Thyroid gland (tissue), 4 donors: ENCODE results near the gene CDON. TPM values are rescaled to one million over a fixed set of nuclear protein-coding genes. Genes with fewer than 3 reads are reported as not detected.
A peak's percentile ranks its signal among the peaks of the same experiment; 100 is the strongest.

Experiments used
- DNase-seq, 2 donors: peaks; one replicate each; pipeline ENCODE4 v3.0.0-alpha.2; 2019
- H3K27ac ChIP-seq, 3 donors: fragments of 200-600 bp; sonication (generic); 1 replicate in 2 of 3; 2 replicates in 1 of 3; pipeline ENCODE4 v1.5.1; 2016 to 2019; ENCODE audit warnings: mild to moderate bottlenecking in 1 of 3, moderate library complexity in 1 of 3
- H3K27me3 ChIP-seq: fragments of 200-600 bp; sonication (generic); one replicate; pipeline ENCODE4 v1.5.1; 2019
- H3K36me3 ChIP-seq, 2 donors: fragments of 200-600 bp; sonication (generic); one replicate each; pipeline ENCODE4 v1.5.1; 2016 to 2019
- H3K4me1 ChIP-seq, 2 donors: fragments of 200-600 bp; sonication (generic); one replicate each; pipeline ENCODE4 v1.5.1; 2017 to 2019
- H3K4me3 ChIP-seq, 3 donors: fragments of 200-600 bp; sonication (generic); replicated peaks in 1 of 3; 1 replicate in 2 of 3; 2 replicates in 1 of 3; pipeline ENCODE4 v1.5.1; 2016; ENCODE audit warnings: mild to moderate bottlenecking in 1 of 3
- H3K9me3 ChIP-seq: fragments of 200-600 bp; sonication (generic); one replicate; pipeline ENCODE4 v1.5.1; 2017
- POLR2A ChIP-seq, 2 donors: fragments of 450-650 bp; IDR thresholded peaks; one replicate each; pipeline ENCODE4 v1.6.1; 2017; ENCODE audit warnings: antibody characterized with exemption in 2 of 2, mild to moderate bottlenecking in 2 of 2, moderate library complexity in 1 of 2
- WGBS, 2 donors: methylation state at CpG; one replicate each; pipeline ENCODE4 v1.1.5; 2017; 5-methylcytosine and 5-hydroxymethylcytosine counted together
- intact Hi-C: fragments of 100-400 bp; cut with DNase I; formaldehyde crosslinking; loops from one replicate; pipeline ENCODE4 v1.15.1; 2023
- total RNA-seq, 4 donors: library from RNA; depleted of rRNA; stranded (reverse); fragments of >200 nt; gene quantifications; one replicate each; pipeline ENCODE4 v1.2.3, GENCODE V29; 2016
- TF ChIP-seq, protein P1 (sequence below), 6 experiments: fragments of 200-600 bp in 3 of 6; fragments of 450-650 bp in 3 of 6; sonication (generic) in 3 of 6; IDR thresholded peaks; one replicate each; pipeline ENCODE4 v1.5.1; 2016 to 2019; ENCODE audit warnings: antibody characterized with exemption in 6 of 6, mild to moderate bottlenecking in 2 of 6, inconsistent platforms in 1 of 6, moderate library complexity in 1 of 6

The CDON gene
- total RNA-seq, 4 donors from 2014 or later = 75.8 to 168 (median 108) TPM

DNA sequence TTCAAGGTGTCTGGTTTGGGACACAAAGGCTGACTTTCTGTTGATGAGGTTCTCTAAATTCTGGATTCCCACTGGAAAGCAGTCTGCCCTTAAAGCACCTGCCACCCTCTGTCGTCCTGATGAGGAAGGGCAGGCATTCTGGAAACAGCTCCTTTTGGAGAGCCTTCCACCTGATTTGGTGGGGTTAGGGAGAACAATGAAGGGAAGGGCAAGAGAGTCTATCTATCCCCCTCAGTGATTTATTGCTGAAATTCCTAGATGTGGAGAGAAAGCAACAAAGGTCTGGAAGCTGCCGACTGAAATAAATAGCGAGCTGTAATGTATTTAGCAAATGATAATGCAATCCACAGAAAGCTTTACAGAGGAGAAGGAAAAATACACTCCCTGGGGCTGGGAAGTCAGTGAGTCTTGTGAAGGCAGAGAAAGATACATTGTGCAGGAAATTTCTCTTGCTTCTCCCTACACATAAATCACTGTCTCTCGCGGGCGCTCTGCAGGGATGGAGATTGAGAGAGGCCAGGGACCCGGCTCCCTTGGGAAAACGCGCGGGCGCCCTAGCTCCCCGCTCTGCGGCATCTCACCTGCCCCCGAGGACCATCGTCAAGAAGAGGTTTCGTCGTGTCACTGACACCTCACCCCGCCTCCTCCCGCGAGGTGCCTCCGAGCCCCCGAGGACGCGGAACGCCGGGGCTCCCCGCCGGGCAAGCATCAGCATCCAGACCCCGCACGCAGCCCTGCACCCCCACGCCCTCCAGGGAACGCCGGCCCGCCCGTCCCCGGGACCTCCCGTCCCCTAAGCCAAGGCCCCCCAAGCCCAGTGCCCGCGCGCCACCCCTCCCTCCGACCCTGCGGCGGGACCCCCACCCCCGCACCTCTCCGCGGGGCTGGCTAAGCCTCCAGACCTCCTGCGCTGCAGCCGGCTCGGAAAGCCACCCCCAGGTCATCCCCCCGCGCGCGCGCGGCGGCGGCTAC, 673 bp downstream of the CDON start:
- Histone ChIP-seq H3K27ac (peak overlapping the region; percentile 45 to 83 (median 63)), H3K9me3 (no peaks in the 10 kb centered on the region), H3K4me3 (peak overlapping the region; percentile 67 to 93 (median 77)), H3K27me3 (no peaks in the 10 kb centered on the region), H3K4me1 (peaks cover 17 to 18% of the 10 kb centered on the region in 2 donors), H3K36me3 (no peaks in the 10 kb centered on the region)
- peak in 1 of 2 donors; percentile 16 for TF ChIP-seq POLR2A (IDR thresholded peaks at IDR 0.05)
- TF ChIP-seq, protein P1, sequence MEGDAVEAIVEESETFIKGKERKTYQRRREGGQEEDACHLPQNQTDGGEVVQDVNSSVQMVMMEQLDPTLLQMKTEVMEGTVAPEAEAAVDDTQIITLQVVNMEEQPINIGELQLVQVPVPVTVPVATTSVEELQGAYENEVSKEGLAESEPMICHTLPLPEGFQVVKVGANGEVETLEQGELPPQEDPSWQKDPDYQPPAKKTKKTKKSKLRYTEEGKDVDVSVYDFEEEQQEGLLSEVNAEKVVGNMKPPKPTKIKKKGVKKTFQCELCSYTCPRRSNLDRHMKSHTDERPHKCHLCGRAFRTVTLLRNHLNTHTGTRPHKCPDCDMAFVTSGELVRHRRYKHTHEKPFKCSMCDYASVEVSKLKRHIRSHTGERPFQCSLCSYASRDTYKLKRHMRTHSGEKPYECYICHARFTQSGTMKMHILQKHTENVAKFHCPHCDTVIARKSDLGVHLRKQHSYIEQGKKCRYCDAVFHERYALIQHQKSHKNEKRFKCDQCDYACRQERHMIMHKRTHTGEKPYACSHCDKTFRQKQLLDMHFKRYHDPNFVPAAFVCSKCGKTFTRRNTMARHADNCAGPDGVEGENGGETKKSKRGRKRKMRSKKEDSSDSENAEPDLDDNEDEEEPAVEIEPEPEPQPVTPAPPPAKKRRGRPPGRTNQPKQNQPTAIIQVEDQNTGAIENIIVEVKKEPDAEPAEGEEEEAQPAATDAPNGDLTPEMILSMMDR (IDR thresholded peaks at IDR 0.05) = peak; percentile 43 to 89 (median 64)
- WGBS, 2 donors = 1% methylated on average over 12 to 46 of the region's 57 CpGs
- intact Hi-C loops = loop anchor here (2.0 to 5.0 kb wide), 3 partner anchors 53 to 140 kb away; no protein-coding TSS in a partner anchor
- DNase-seq = peak; percentile 69 to 73

DNA sequence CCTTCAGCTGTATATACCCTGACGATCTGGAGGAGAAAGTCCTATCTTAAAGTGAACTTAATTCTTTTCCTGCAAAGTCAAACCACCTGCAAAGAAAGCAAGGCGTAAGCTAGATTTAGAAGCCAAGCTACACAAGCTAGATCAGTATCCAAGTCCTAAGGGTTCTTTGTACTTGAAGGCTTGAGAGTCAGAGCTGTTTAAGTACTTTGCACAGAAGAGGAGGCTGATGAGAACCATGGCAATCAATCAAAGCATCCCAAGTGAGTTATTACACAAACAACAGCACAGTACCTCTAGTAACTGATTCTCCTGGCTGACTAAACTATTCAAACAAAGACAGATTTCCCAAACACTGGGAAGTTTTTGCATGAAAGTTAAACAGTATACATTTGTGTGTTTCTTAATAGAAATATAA, 1.9 kb downstream of the CDON start:
- peak overlapping the region; percentile 14 to 83 (median 63) for H3K27ac ChIP-seq
- H3K36me3 ChIP-seq = peaks cover 0 to 1% of the 10 kb centered on the region in 2 donors
- TF ChIP-seq, protein P1 (IDR thresholded peaks at IDR 0.05) = no peak
- TF ChIP-seq POLR2A (IDR thresholded peaks at IDR 0.05) = peak in 1 of 2 donors; percentile 42
- no peak overlapping the region for H3K4me3 ChIP-seq
- no peaks in the 10 kb centered on the region for H3K9me3 ChIP-seq
- 13 to 20% methylated on average over 2 of the region's 2 CpGs for WGBS, 2 donors
- intact Hi-C loops = loop anchor here (5.0 kb wide), 2 partner anchors 127 to 138 kb away; no protein-coding TSS in a partner anchor
- no peaks in the 10 kb centered on the region for H3K27me3 ChIP-seq
- peak in 1 of 2 donors; percentile 17 for DNase-seq
- peaks cover 17 to 18% of the 10 kb centered on the region in 2 donors for H3K4me1 ChIP-seq

DNA sequence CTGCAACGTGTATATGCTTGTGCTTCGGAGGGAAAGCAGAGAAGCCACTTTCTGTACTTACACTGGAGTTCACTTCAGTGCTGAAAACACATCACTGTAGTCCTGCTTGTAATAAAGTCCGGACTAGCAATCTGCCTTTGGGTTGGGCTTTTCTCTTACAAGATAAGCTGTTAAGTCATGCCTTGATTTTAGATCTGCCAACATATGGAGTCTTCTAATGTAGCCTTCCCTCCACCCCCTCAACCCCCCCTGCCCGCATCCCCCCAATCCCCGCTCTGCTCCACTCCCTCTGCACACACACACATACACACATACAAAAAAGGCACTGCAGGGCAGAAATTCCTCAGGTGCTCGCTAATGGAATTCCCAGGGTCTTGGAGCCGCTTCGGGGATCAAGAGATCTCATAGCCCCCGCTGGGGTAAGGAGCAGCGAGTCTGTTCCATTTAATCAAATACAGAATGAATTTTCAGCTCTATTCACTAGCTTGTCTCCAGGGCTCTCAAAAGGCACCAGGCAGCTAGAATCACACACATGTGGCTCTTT, 3.4 kb downstream of the CDON start:
- H3K36me3 ChIP-seq = peaks cover 0 to 2% of the 10 kb centered on the region in 2 donors
- no peaks in the 10 kb centered on the region for H3K9me3 ChIP-seq
- 19 to 21% methylated on average over 10 of the region's 10 CpGs for WGBS, 2 donors
- H3K27me3 ChIP-seq = no peaks in the 10 kb centered on the region
- intact Hi-C loops = no loop called here
- H3K27ac ChIP-seq = peak overlapping the region in 2 of 3 donors; percentile 14 to 55
- DNase-seq = peak in 1 of 2 donors; percentile 32
- TF ChIP-seq POLR2A (IDR thresholded peaks at IDR 0.05) = no peak
- TF ChIP-seq, protein P1 (IDR thresholded peaks at IDR 0.05) = no peak
- H3K4me1 ChIP-seq = peaks cover 17 to 18% of the 10 kb centered on the region in 2 donors
- H3K4me3 ChIP-seq = peak overlapping the region in 2 of 3 donors; percentile 2 to 9

DNA sequence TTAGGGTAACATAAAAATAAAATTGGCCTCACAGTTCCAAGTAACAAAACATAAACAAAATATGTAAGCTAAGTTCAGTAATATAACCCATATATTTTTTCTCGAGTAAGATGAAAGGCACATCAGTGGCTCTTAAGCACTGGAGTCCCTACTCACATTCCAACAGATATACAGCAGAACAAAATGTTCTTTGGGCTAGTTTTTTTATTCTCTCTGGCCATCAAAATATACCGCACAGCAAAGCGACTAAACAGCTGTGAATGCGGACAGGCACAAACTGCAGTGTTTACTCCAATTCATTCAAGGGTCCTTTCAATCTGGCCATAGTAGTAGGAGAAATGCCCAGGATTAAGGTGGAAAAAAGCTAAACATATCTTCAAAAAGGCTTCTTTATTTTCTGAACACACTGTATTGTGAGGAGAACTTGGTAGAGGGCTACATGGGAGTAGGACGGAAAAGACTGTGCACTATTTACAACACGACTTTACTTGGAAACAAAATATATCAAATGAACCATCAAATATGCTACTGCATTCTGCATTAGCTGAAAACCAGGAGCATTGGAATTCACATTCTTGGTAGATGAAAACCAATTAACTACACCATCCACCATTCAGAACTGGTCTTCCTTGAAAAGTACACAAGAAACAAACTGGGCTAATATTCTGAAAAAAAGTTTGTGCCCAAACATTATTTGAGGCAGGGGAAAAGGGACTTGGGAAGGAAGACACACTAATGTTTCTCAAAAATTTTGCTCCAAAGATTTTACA, 4.4 kb downstream of the CDON start:
- peak overlapping the region in 1 of 3 donors; percentile 20 for H3K27ac ChIP-seq
- 45 to 64% methylated on average over 6 of the region's 6 CpGs for WGBS, 2 donors

More for the DNA sequence above, 4.4 kb downstream of the CDON start:
- Histone ChIP-seq H3K4me3 (no peak overlapping the region), H3K9me3 (no peaks in the 10 kb centered on the region), H3K4me1 (peaks cover 13 to 15% of the 10 kb centered on the region in 2 donors), H3K27me3 (no peaks in the 10 kb centered on the region), H3K36me3 (peaks cover 0 to 2% of the 10 kb centered on the region in 2 donors)
- TF ChIP-seq, protein P1 (IDR thresholded peaks at IDR 0.05) = no peak
- no peak for TF ChIP-seq POLR2A (IDR thresholded peaks at IDR 0.05)
- DNase-seq = no peak
- intact Hi-C loops = no loop called here
